Measurements from ENCODE around the gene ZNF609. TPM values are rescaled to one million over a fixed set of nuclear protein-coding genes. Genes with fewer than 3 reads are reported as not detected.

The ZNF609 gene
- total RNA-seq, 1 experiment from 2014 or later = 31.0 TPM

- Histone ChIP-seq H3K27me3 (ENCODE audit: insufficient read depth, low read length) (no peaks in the 10 kb centered on the region), H3K79me2 (ENCODE audit: insufficient read depth, low read length) (peaks cover 24% of the 10 kb centered on the region), H3K4me1 (ENCODE audit: control insufficient read depth in 1 of 2, insufficient read depth in 2 of 2, low read length in 2 of 2) (peaks cover 7 to 16% of the 10 kb centered on the region in 2 experiments; a peak in 2 of 4 replicates), H3K36me3 (ENCODE audit: control insufficient read depth in 1 of 2, insufficient read depth in 2 of 2, low read length in 2 of 2) (no peaks in the 10 kb centered on the region), H3K9me3 (ENCODE audit: control insufficient read depth in 1 of 2, insufficient read depth in 1 of 2, low read depth in 1 of 2, low read length in 2 of 2) (no peaks in the 10 kb centered on the region), H4K20me1 (ENCODE audit: insufficient read depth) (no peaks in the 10 kb centered on the region), H3K27ac (ENCODE audit: low read depth, low read length) (no peak overlapping the region), H3K9me2 (ENCODE audit: insufficient read depth) (no peaks in the 10 kb centered on the region), H3K4me2 (ENCODE audit: low read length) (no peak overlapping the region), H2AFZ (ENCODE audit: low read depth, low read length, poor library complexity, severe bottlenecking) (no peak overlapping the region), H3K4me3 (replicated peaks in 1 of 2; ENCODE audit: low read depth in 1 of 2, low read length in 2 of 2) (no peak overlapping the region), H3K9ac (ENCODE audit: low read length) (no peak overlapping the region)
- ChIA-PET POLR2A (no interaction called here), CTCF (no interaction called here), RAD21 (ENCODE audit: low non-redundant PET in 1 of 2, low total read pairs in 2 of 2, uncharacterized antibody in 2 of 2, unreplicated experiment in 2 of 2) (no interaction called here)
- no peak for TF ChIP-seq CEBPB (IDR thresholded peaks at IDR 0.05; ENCODE audit: low read depth)
- TF ChIP-seq SRF (IDR thresholded peaks at IDR 0.05; ENCODE audit: low read depth) = no peak
- no peak for TF ChIP-seq TCF7L2 (IDR thresholded peaks at IDR 0.05; ENCODE audit: borderline replicate concordance, extremely low read depth, insufficient read depth, insufficient read length)
- TF ChIP-seq MAX (IDR thresholded peaks at IDR 0.05) = no peak
- no peak for TF ChIP-seq SP1 (IDR thresholded peaks at IDR 0.05; ENCODE audit: low read depth)
- no peak for TF ChIP-seq SIN3A (IDR thresholded peaks at IDR 0.05; ENCODE audit: low read depth)
- no peak for TF ChIP-seq YY1 (IDR thresholded peaks at IDR 0.05; ENCODE audit: extremely low read depth, insufficient replicate concordance, low read depth, low read length)
- no peak for TF ChIP-seq ATF3 (IDR thresholded peaks at IDR 0.05)
- TF ChIP-seq EGR1 (IDR thresholded peaks at IDR 0.05; ENCODE audit: low read depth) = no peak
- ATAC-seq (no peak), DNase-seq (ENCODE audit: low read depth, low spot score) (no peak)
- intact Hi-C loops (cut with micrococcal nuclease) = no loop called here
- BruUV-seq (replicated peaks) = no TSS peak
These were observed 173.6 kb downstream of the ZNF609 start for GRCh38 chr15:64634027-64634426.

GRCh38 chr15:64634576-64635498 lies 174.5 kb downstream of the ZNF609 start:
- POLR2A ChIA-PET = no interaction called here
- no peak for TF ChIP-seq ATF3 (IDR thresholded peaks at IDR 0.05)
- TF ChIP-seq EGR1 (IDR thresholded peaks at IDR 0.05; ENCODE audit: low read depth) = no peak
- TF ChIP-seq YY1 (IDR thresholded peaks at IDR 0.05; ENCODE audit: extremely low read depth, insufficient replicate concordance, low read depth, low read length) = no peak
- no peak for TF ChIP-seq FOSL1 (IDR thresholded peaks at IDR 0.05; ENCODE audit: low read depth)
- TF ChIP-seq SP1 (IDR thresholded peaks at IDR 0.05; ENCODE audit: low read depth) = no peak
- TF ChIP-seq POLR2A (IDR thresholded peaks at IDR 0.05; ENCODE audit: borderline replicate concordance, extremely low read depth, insufficient read depth, insufficient read length) = no peak
- no peak for TF ChIP-seq CEBPB (IDR thresholded peaks at IDR 0.05; ENCODE audit: low read depth)
- no peak for TF ChIP-seq ELF1 (IDR thresholded peaks at IDR 0.05; ENCODE audit: borderline replicate concordance, low read depth)
- TF ChIP-seq SIN3A (IDR thresholded peaks at IDR 0.05; ENCODE audit: low read depth) = no peak
- no peak for TF ChIP-seq JUND (IDR thresholded peaks at IDR 0.05)
- no peak for TF ChIP-seq MAX (IDR thresholded peaks at IDR 0.05)
- TF ChIP-seq CBX3 (IDR thresholded peaks at IDR 0.05; ENCODE audit: low read depth) = no peak
- TF ChIP-seq POLR2AphosphoS5 (IDR thresholded peaks at IDR 0.05; ENCODE audit: low read depth, low read length) = no peak
- no peak for TF ChIP-seq ZBTB33 (IDR thresholded peaks at IDR 0.05; ENCODE audit: extremely low read depth, insufficient replicate concordance, low read length)
- CTCF ChIA-PET = no interaction called here
- peaks cover 22% of the 10 kb centered on the region for H3K79me2 ChIP-seq (ENCODE audit: insufficient read depth, low read length)
- no TSS peak for BruUV-seq (replicated peaks)
- no peak overlapping the region for H3K4me2 ChIP-seq (ENCODE audit: low read length)
- ATAC-seq (no peak), DNase-seq (ENCODE audit: low read depth, low spot score) (no peak)
- no peaks in the 10 kb centered on the region for H3K27me3 ChIP-seq (ENCODE audit: insufficient read depth, low read length)
- no peaks in the 10 kb centered on the region for H4K20me1 ChIP-seq (ENCODE audit: insufficient read depth)
- no peaks in the 10 kb centered on the region for H3K9me3 ChIP-seq (ENCODE audit: control insufficient read depth in 1 of 2, insufficient read depth in 1 of 2, low read depth in 1 of 2, low read length in 2 of 2)
- H3K36me3 ChIP-seq (ENCODE audit: control insufficient read depth in 1 of 2, insufficient read depth in 2 of 2, low read length in 2 of 2) = no peaks in the 10 kb centered on the region
- no peak overlapping the region for H3K9ac ChIP-seq (ENCODE audit: low read length)
- intact Hi-C loops (cut with micrococcal nuclease) = no loop called here
- RAD21 ChIA-PET (ENCODE audit: low non-redundant PET in 1 of 2, low total read pairs in 2 of 2, uncharacterized antibody in 2 of 2, unreplicated experiment in 2 of 2) = no interaction called here
- no peaks in the 10 kb centered on the region for H3K9me2 ChIP-seq (ENCODE audit: insufficient read depth)
- no peak overlapping the region for H3K4me3 ChIP-seq (replicated peaks in 1 of 2; ENCODE audit: low read depth in 1 of 2, low read length in 2 of 2)
- no peak overlapping the region for H2AFZ ChIP-seq (ENCODE audit: low read depth, low read length, poor library complexity, severe bottlenecking)
- peaks cover 7 to 16% of the 10 kb centered on the region in 2 experiments; a peak in 2 of 4 replicates for H3K4me1 ChIP-seq (ENCODE audit: control insufficient read depth in 1 of 2, insufficient read depth in 2 of 2, low read length in 2 of 2)
- no peak overlapping the region for H3K27ac ChIP-seq (ENCODE audit: low read depth, low read length)
